HG03159 (cell line): ENCODE data around the gene MTFP1.
"Not testable (repeated sequence)": the region's sequence is repeated elsewhere in the genome, so short reads cannot be mapped to it uniquely, and the experiment has no call there.

Experiments
- ATAC-seq: cut with Tn5 transposase; IDR thresholded peaks from one replicate; pipeline ENCODE4 v1.9.1; 2021; ENCODE audit warnings: mild to moderate bottlenecking, moderate library complexity; ENCODE audit not compliant: unreplicated experiment

Gene MTFP1

DNA sequence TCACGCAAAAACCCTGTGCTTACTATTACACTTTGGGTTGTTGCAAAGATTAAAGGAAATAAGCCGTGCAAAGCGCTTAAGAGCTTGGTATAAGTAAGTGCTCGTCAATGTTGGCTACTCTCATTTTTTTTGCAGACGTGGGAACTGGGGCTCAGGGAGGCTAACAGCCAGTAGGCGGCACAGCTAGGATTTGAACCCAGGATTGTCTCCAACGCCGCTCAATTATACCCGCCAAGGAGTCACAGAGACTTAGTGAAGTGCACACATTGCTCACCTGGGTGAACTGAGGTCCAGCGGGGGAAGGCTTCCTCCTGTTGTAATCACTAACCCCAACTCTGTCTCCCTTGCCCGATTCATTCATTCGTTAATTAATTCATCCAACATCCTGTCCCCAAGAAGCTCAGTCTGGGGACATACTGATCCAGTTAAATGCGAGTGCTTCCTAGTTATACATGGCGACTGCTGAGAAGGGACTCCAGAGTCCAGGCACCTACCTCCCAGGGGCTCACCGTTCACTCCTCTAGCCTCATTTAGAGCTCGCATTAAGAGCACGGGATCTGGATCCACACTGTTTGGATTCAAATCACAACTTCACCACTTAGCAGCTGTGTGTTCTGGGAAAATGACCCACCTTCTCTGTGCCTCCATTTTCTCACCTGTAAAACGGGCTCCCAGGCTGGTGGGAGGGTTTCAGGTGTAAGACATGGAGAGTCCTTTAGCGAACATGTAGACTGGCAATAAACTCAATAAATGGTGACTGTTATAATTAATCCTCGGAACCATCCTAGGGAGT, 838 bp upstream of the MTFP1 start:
- no peak for ATAC-seq

DNA sequence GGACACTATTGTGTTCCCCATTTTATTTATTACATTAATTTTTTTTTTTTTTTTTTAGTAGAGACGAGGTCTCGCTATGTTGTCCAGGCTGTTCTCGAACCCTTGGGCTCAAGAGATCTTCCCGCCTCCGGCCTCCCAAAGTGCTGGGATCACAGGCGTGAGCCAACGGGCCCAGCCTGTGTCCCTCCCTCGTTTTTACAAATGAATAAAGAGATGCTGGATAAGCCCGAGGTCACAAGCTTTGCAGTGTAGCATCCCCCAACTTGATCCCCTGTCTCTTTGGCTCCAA, 297 bp upstream of the MTFP1 start:
- no peak for ATAC-seq

DNA sequence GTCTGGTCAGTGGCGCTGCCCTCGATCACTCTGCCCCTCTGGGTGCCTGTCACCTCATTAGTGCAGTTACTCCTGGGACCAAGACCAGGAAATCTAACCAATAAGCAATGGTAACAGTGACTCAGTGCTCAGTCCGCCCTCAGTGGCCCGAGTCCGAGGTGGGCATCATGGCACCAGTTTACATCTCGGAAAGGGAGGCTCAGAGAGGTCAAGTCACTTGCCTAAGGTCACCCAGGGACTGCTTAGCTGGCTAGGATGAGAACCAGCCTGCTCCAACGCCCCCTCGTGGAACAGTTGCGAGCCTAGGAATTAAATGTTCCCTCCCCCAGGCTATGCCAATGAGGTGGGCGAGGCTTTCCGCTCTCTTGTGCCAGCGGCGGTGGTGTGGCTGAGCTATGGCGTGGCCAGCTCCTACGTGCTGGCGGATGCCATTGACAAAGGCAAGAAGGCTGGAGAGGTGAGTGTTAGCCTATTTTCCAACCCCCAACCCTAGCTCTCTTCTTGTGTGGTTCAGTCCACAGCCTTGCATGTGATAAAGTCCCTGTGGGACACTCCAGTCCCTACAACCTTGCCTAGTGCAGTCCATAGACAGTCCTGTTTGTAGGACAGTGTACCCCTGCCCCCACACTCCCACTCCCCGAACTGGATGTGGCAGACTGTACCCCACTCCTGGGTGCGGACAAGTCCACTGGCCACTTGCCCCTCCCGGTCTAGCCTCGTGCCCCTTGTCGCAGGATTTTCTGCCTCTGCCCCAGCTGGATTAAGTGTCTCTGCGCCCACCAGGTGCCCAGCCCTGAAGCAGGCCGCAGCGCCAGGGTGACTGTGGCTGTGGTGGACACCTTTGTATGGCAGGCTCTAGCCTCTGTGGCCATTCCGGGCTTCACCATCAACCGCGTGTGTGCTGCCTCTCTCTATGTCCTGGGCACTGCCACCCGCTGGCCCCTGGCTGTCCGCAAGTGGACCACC, 1.1 kb downstream of the MTFP1 start:
- no peak for ATAC-seq

DNA sequence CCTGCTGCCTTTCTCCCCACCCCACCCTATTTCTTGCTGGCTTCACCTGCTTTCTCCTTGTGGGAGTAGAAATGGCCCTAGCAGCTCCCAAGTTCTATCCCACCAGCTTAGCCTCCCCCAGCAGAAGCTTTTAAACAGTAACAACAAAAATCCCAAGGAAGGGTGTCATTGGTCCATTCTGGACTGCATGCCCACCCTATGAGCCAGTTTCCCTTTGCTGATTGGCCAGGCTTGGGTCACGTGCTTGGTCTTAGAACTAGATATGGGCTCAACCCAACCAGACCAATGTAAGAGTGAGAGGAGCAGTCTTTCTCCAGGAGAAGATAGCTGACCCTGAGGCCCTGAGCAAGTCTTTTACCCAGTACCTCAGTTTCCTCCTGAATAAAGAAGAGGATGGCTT, 2.3 kb downstream of the MTFP1 start:
- no peak for ATAC-seq

DNA sequence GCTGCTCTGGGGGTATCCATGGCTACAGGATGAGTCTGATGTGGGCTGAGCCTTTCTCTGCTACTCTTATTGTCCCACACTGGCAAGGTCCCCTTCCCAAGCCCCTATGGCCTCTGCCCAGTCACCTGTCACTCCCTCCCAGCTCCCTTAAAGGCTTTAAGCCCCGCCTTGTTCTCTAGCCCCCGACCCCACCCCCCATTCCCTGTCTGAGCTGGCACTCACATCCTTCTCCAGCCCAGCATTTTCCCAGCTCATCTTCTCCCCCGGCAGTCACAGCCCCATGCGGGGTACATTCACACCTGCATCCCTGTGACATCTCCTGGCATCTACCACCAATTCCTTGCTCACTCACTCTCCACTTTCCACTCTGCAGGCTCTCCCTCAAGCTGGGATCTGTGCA, 4.3 kb downstream of the MTFP1 start:
- ATAC-seq: no peak

DNA sequence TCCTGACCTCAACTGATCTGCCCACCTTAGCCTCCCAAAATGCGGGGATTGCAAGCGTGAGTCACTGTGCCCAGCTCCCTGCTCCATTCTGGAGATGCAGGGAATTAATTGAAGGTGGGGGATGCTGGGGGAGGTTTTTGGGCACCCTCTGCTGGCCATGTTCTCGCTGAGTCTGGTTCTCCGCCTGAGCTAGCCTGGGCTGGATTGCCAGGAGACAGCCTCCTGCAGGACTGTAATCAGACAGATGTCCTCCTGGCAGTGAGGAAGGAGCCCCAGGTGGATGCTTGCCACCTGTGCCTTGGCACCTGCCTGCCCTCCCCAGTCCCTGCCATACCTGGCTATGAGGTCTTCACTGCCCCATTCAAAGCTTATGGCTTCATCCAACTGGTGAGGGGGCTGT, 5.4 kb downstream of the MTFP1 start:
- ATAC-seq: no peak

DNA sequence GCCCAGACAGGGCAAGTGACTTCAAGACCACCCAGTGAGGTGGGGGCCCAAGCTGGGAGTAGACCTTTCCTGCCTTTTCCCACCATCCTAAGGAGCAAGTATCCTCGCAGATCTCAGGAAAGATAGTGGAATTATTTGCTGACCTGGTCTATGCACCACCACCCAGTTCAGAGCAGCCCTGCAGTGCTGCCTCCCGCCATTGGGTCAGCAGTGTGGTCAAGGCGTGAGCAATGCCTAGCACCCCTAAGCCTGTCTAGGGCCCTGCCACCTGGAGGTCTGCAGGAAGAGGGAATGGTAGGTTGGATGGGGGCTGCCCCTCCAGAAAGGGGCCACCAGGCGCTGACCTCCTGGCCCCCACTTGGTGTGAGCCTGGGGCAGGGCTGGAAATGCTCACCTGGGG, 6.5 kb downstream of the MTFP1 start:
- no peak for ATAC-seq

DNA sequence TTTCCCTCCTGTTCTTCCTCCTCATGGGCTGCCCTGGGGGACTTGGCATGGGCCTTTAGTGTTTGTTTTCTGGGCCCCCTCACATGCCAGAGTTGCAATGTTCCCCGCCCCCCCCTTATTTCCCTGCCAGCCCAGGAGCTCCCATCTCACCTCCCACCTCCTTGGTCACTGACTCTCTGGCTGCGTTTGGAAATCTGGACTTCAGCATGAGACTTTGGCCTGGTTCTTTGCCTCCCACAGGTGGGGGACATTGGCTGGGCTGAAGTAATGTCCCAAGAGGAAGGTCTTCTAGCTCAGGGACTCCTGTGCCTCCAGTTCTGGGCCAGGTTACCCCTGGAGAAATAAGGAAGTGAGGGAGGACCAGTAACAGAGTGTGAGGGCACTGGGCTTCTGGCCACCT, 7.0 kb downstream of the MTFP1 start:
- no peak for ATAC-seq

DNA sequence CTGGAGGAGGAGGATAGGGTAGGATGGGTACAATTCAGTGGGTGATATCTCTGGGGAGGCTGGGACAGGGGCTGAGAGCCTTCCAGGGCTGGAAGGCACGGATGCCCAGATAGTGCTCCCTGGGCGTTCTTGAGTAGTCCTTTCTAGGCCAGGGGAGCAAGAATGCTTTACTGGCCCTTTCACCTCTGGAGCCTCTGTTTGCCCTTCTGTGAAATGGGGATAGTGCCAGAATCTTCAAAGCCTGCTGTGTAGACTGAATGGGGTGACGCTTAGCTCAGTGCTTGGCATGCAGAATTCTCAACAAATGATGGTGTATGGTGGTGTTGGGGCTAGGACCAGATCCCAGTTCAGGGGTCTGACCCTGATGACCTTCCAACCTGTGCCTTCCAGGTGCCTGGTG, 7.7 kb downstream of the MTFP1 start:
- no peak for ATAC-seq

DNA sequence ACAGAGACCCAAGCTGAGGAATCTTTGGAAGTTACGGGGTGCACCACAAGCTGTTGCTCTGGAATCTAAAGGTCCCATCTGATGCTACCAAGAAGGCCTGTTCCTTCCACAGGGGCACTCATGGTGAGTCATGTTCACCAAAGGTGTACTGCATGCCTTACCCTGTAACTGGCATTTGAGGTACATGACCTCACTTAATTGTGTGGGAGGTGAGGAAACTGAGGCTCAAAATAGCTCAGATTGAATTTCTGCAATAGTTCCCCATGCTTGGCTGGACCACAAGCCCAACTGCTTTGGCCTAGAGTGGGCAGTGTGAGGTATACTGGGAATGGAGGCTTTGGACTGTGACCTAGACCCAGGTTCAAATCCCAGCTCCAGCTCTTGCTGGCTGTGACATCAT, 8.2 kb downstream of the MTFP1 start:
- no peak for ATAC-seq

DNA sequence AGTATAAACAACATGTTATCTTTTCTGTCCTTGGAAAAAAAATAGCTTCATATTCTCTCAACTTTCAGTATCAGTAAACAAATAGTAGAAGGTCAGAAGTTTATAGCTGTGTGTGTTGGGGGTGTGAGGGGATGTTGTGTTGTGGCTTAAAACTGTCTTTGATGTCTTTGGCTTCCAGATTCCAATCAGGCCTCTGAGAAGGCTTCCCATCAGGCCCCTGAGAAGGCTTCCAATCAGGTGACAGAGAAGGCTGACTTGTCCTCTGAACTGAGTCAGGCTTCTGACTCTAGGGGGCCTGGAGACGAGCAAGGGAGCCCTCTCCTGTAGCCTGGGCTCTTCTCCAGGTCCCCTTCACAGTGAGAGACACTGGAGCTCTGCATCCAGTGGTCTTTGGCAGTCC, 9.3 kb downstream of the MTFP1 start:
- no peak for ATAC-seq

DNA sequence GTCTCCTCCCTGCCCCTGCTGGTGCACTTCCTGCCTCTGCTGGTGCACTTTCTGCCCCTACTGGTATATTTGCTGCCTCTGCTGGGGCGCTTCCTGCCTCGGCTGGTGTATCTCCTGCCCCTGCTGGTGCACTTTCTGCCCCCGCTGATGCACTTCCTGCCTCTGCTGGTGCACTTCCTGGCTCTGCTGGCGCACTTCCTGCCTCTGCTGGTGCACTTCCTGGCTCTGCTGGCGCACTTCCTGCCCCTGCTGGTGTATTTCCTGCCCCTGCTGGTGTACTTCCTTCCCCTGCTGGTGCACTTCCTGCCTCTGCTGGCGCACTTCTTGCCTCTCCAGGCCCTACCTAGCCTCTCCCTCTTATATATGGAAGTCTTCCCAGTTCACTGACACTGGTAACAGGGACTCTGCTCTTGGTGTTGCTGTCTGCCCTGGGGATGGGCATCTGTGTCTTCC, 10.1 kb downstream of the MTFP1 start:
- ATAC-seq: no peak

DNA sequence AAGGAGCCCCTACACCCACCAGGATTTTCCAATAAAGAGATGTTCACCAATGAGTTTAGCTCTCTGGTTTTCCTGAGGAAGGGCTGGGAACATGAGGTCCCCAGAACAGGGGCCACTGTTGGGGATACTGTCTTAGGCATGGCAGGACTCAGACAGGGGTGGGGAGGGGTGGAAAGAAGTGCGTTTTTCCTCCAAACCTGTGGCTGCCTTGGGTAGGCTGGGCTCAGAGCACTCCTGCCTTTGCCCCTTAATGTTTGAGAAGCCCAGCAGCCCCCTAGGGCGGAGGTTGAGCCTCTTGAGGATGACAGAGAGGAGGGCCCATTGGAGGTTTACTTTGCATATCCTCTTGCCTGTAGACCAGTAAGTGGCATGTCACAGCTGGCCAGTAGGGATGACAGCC, 10.6 kb downstream of the MTFP1 start:
- no peak for ATAC-seq

DNA sequence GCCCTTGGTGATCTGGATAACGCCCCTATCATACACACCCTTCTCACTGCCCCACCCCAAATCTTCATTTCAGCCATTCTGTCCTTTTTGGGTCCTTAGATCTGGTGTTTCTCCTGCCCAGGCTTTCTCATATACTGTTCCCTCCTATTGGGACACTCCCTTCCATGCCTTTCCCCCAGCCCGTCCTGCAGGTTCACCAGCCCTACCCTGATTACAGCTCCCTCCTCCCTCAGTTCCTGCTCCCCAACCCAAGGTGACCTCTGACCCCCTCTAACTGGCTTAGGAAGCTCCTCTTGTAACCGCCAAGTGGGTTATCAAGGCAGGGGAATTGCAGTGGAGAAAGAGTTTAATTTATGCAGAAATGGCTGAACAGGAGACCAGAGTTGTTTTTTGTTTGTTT, 13.0 kb downstream of the MTFP1 start:
- no peak for ATAC-seq

DNA sequence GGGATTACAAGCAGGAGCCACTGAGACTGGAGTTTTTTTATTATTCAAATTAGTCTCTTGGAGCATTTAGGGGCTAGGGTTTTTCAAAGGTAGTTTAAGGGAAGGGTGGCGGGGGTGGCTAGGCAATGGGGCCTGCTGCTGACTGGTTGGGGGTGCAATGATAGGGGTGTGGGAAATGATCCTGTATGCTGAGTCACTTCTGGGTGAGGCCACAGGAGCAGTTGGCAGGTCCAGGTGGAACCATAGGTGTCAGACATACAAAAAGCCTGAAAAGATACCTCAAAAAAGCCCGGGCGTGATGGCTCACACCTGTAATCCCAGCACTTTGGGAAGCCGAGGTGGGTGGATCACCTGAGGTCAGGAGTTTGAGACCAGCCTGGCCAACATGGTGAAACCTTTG, 13.7 kb downstream of the MTFP1 start:
- no peak for ATAC-seq

DNA sequence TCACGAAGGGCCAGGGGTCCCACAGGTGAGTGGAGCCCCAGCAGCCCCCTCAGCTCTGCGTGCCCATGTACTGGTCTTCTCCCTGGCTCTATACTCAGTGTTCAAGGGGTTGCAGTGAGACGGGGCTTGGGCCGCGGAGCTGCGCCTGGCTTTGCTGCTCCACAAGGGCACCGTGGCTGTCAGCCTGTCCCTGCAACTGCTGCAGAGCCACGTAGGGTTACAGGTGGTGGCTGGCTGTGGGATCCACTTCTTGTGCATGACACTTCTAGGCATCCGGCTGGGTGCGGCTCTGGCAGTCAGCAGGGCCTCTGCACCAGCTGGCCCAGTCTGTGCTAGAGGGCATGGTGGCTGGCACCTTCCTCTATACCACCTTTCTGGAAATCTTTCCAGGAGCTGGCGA, 14.3 kb downstream of the MTFP1 start:
- no peak for ATAC-seq

DNA sequence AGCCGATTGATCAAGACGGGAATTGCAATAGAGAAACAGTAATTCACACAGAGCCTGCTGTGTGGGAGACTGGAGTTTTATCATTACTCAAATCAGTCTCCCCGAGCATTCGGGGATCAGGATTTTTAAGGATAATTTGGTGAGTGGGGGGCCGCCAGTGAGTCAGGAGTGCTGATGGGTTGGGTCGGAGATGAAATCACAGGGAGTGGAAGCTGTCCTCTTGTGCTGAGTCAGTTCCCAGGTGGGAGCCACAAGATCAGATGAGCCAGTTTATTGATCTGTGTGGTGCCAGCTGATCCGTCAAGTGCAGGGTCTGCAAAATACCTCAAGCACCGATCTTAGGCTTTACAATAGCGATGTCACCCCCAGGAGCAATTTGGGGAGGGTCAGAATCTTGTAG, 15.5 kb downstream of the MTFP1 start:
- no peak for ATAC-seq

DNA sequence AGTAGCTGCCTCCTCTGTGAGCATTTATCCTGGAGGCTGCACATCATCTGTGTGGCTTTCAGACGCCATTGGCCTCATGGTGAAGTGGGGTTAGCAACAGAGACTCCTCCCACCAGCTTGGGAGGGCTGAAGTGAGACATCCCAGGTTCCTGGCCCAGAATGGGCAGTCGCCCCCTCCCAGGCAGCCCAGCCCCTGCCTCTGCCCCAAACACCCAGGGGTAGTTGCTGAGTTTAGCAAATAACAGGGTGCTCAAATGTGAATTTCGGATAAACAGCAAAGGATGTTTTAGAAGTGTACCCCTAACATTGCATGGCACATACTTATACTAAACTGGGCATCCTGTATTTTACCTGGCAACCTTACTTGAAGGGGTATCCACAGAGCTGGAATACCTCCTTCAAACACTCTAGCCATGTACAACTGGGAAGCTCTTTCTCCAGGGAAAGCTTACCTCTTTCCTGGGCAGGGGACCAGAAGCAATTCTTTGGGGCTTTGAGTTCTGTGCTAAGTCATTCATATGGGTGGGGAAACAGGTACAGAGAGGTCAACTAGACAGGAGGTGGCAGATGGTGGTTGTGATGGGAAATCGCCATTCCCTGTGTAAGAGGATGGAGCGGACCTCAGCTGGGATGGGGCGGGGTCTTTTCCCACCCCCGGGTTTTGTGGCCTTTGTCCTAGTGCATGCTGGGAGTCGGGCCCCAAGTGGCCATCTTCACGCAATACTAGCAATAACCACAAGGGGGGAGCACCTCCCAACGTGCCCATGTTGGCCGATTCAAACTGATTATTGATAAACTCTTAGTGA, 19.3 kb downstream of the MTFP1 start:
- ATAC-seq: peak; percentile 54

DNA sequence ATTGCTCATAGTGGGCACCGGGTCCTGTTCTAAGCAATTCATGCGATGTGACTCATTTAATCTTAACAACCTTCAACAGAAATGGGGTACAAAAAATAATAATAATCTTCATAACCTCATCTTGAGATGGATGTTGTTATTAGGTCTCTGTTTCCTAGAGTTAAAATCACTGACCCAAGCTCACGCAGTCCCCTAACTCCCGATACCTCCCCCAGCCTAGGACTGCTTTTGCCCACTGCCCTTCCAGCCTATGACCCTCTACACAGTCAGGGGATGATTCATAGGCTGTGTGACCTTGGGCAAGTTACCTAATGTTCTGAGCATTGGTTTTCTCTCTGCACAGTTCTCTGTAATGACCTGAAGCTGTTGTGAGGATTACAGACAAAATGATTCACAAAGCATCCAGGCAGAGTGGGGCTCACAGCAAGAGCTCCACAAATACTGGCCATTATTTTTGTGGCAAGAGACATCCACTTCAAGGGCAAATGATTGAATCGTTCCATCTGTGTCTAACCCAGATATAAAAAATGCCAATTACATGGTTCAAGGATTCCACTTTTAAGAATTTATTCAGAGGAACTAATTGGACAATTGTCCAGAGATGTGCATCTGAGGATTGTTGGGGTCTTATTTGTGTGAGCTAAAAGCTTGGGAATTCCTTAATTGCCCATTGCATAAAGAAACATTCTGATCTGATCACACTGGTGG, 20.0 kb downstream of the MTFP1 start:
- ATAC-seq: no peak

DNA sequence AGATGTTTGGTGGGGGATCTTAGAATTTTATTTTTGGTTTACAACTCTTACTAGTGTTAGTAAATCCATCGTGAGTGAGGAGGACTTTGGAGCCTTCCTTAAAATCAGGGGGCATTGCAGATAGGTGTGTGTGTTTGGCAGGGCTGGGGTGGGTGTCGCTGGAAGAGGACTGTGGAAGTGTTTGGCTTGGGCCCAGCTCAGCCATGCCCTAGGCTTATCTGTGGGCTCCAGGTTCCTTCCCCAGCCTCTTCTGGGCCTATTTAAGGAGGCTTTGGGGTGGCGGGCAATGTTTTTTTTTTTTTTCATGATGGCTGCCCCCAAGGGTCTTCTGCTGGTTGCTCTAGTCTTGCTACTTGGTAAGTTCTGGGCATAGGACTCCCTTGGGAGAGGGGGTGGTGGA, 22.1 kb downstream of the MTFP1 start:
- ATAC-seq: no peak

DNA sequence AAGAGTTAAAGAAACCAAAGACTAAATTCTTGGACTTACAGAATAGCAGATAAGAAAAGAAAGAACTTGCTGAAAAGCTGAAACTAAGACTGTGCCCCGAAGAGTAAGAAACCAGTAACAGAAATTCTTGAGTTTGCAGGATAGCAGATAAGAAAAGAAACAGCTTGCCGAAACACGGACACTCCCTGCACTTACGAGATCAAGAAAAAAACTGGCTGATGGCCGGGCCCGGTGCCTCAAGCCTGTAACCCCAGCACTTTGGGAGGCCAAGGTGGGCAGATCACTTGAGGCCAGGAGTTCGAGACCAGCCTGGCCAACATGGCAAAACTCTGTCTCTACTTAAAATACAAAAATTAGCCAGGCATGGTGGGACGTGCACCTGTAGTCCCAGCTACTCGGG, 25.9 kb downstream of the MTFP1 start:
- ATAC-seq: not testable (repeated sequence)
